ENCODE measurements around the gene PCDH15.

- TF ChIP-seq EZH2phosphoT487 (IDR thresholded peaks at IDR 0.05; ENCODE audit: low read depth, severe bottlenecking, unreplicated experiment) = no peak
- TF ChIP-seq CTCF (IDR thresholded peaks at IDR 0.05; ENCODE audit: poor library complexity) = no peak
These were observed 1035.7 kb downstream of the PCDH15 start for GRCh38 chr10:53765311-53765710.
